Head of caudate nucleus (tissue), 42 donors: Measurements from ENCODE around the gene EEF1B2.
A peak's percentile ranks its signal among the peaks of the same experiment; 100 is the strongest.
"Not testable (repeated sequence)": the region's sequence is repeated elsewhere in the genome, so short reads cannot be mapped to it uniquely, and the experiment has no call there.

Source experiments
- DNase-seq, 42 donors: peaks; one replicate each; pipeline versions ENCODE4 v3.0.0 to v3.0.0-alpha.2; 2020 to 2021; ENCODE audit warnings: mixed read lengths in 7 of 42
- intact Hi-C: fragments of 100-400 bp; cut with DNase I; formaldehyde crosslinking; loops from one replicate; pipeline ENCODE4 v1.15.0; 2022

Gene EEF1B2

GRCh38 chr2:206203331-206203730 is 43.6 kb downstream of the EEF1B2 start:
- intact Hi-C loops: no loop called here
- no peak for DNase-seq

- DNase-seq: no peak
- intact Hi-C loops: no loop called here
Observed at GRCh38 chr2:206204710-206205109, 45.0 kb downstream of the EEF1B2 start.

GRCh38 chr2:206207316-206207715 is 47.6 kb downstream of the EEF1B2 start:
- intact Hi-C loops, DNase-seq: not testable (repeated sequence)

GRCh38 chr2:206208900-206209299 is 49.2 kb downstream of the EEF1B2 start:
- DNase-seq: no peak
- intact Hi-C loops: no loop called here

GRCh38 chr2:206211657-206212255 is 52.1 kb downstream of the EEF1B2 start:
- DNase-seq: peak in 4 of 42 donors; percentile 21 to 55 (median 29)
- intact Hi-C loops: no loop called here
